HL-60 (cell line): ENCODE data around the gene CHAF1A.

Source experiments
- DNase-seq, 2 experiments: peaks; one replicate each; pipeline ENCODE4 v3.0.0-alpha.2; 2010 to 2020; ENCODE audit warnings: low read depth in 1 of 2, low spot score in 1 of 2
- H3K27ac ChIP-seq: fragments of 250-450 bp; sonication (Bioruptor Pico); replicated peaks from 2 replicates; pipeline ENCODE4 v1.5.1; 2020; ENCODE audit warnings: mild to moderate bottlenecking, moderate library complexity
- H3K27me3 ChIP-seq: fragments of 250-450 bp; sonication (Bioruptor Pico); 2 replicates; pipeline ENCODE4 v1.5.1; 2021; ENCODE audit warnings: mild to moderate bottlenecking, moderate library complexity; ENCODE audit not compliant: insufficient read depth, poor library complexity, severe bottlenecking
- H3K4me3 ChIP-seq: replicated peaks from 2 replicates; pipeline ENCODE4 v1.5.1; 2011; ENCODE audit warnings: mild to moderate bottlenecking, control low read depth, low read length; ENCODE audit not compliant: insufficient read depth
- GABPA ChIP-seq: IDR thresholded peaks from 2 replicates; pipeline ENCODE4 v1.6.1; 2012; ENCODE audit warnings: low read depth
- POLR2AphosphoS5 ChIP-seq: IDR thresholded peaks from 2 replicates; pipeline ENCODE4 v1.6.1; 2012; ENCODE audit warnings: low read depth
- SPI1 ChIP-seq: IDR thresholded peaks from 2 replicates; pipeline ENCODE4 v1.6.1; 2012; ENCODE audit warnings: low read depth, mild to moderate bottlenecking, borderline replicate concordance
- TF ChIP-seq, protein P1 (sequence below): IDR thresholded peaks from 2 replicates; pipeline ENCODE4 v1.6.1; 2012; ENCODE audit warnings: low read depth; ENCODE audit not compliant: insufficient replicate concordance
- TF ChIP-seq, protein P2 (sequence below): IDR thresholded peaks from one replicate; pipeline ENCODE4 v1.5.1; 2011; ENCODE audit warnings: low read length, control low read depth, inconsistent platforms; ENCODE audit not compliant: insufficient read depth

Gene CHAF1A

DNA sequence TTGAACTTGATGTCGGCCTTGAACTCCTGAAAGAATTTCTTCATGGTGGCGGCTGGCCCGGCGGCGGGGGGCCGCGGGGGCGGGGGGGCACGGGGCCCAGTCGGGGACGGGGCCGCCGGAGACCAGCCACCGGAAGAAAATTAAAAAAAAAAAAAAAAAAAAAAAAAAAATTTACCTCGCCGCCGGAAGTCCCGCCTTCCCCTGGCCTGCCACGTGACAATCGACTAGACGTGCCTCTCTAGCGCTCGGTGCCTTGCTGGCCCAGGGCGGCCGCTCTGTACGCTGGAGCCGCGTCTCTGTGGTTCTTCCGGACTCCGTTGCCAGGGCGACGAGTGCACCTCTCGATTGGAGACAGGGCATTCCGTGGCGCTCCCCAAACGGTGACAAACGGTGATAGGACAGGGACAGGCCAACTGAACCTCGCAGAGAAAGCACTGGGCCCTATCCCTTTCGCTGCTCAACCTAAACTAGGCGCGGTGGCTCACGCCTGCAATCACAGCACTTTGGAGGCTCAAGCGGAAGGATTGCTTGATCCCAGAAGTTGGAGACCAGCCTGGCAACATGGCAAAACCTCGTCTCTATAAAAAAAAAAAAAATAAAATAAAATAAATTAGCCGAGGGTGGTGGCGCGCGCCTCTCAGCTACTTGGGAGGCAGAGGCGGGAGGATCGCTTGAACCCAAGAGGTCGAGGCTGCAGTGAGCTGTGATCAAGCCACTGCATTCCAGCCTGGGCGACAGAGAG is 55.4 kb downstream of the CHAF1A start, which contains the start of gene UBXN6:
TSS of gene UBXN6 (minus strand) at position 141 of the 742 bp plus-strand sequence. CDS start at position 44, 97 bp downstream.
- peak; percentile 98 to 99 for DNase-seq
- H3K4me3 ChIP-seq, result peak within 1 kb of the TSS; percentile 78
- TF ChIP-seq POLR2AphosphoS5 (peak; percentile 40; the same call in 1 of the 2 replicates), SPI1 (no peak), GABPA (peak; percentile 87)
- TF ChIP-seq, protein P1, sequence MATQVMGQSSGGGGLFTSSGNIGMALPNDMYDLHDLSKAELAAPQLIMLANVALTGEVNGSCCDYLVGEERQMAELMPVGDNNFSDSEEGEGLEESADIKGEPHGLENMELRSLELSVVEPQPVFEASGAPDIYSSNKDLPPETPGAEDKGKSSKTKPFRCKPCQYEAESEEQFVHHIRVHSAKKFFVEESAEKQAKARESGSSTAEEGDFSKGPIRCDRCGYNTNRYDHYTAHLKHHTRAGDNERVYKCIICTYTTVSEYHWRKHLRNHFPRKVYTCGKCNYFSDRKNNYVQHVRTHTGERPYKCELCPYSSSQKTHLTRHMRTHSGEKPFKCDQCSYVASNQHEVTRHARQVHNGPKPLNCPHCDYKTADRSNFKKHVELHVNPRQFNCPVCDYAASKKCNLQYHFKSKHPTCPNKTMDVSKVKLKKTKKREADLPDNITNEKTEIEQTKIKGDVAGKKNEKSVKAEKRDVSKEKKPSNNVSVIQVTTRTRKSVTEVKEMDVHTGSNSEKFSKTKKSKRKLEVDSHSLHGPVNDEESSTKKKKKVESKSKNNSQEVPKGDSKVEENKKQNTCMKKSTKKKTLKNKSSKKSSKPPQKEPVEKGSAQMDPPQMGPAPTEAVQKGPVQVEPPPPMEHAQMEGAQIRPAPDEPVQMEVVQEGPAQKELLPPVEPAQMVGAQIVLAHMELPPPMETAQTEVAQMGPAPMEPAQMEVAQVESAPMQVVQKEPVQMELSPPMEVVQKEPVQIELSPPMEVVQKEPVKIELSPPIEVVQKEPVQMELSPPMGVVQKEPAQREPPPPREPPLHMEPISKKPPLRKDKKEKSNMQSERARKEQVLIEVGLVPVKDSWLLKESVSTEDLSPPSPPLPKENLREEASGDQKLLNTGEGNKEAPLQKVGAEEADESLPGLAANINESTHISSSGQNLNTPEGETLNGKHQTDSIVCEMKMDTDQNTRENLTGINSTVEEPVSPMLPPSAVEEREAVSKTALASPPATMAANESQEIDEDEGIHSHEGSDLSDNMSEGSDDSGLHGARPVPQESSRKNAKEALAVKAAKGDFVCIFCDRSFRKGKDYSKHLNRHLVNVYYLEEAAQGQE, result no peak
- TF ChIP-seq, protein P2, sequence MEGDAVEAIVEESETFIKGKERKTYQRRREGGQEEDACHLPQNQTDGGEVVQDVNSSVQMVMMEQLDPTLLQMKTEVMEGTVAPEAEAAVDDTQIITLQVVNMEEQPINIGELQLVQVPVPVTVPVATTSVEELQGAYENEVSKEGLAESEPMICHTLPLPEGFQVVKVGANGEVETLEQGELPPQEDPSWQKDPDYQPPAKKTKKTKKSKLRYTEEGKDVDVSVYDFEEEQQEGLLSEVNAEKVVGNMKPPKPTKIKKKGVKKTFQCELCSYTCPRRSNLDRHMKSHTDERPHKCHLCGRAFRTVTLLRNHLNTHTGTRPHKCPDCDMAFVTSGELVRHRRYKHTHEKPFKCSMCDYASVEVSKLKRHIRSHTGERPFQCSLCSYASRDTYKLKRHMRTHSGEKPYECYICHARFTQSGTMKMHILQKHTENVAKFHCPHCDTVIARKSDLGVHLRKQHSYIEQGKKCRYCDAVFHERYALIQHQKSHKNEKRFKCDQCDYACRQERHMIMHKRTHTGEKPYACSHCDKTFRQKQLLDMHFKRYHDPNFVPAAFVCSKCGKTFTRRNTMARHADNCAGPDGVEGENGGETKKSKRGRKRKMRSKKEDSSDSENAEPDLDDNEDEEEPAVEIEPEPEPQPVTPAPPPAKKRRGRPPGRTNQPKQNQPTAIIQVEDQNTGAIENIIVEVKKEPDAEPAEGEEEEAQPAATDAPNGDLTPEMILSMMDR, result no peak
- no peaks in the 10 kb centered on the region for H3K27me3 ChIP-seq
- H3K27ac ChIP-seq, result peak within 1 kb of the TSS; percentile 74

DNA sequence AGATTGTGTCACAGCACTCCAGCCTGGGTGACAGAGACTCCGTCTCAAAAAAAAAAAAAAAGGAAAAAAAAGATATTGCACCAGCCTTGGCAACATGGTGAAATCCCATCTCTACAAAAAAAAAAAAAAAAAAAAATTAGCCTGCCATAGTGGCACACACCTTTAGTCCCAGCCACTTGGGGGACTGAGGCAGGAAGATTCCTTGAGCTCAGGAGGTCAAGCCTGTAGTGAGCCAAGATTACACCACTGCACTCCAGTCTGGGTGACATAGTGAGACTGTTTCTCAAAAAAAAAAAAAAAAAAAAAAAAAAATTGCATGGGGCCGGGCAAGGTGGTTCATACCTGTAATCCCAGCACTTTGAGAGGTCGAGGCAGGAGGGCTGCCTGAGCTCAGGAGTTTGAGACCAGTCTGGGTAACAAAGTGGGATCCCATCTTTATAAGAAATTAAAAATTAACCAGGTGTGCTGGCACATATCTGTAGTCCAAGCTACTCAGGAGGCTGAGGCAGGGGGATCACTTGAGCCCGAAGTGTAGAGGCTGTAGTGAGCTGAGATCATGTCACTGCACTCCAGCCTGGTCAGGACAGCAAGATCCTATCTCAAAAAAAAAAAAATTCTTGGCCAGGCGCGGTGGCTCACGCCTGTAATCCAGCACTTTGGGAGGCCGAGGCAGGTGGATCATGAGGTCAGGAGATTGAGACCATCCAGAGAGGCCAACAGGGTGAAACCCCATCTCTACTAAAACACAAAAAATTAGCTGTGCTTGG is 62.6 kb downstream of the CHAF1A start:
- TF ChIP-seq SPI1 (no peak), GABPA (no peak), POLR2AphosphoS5 (no peak)
- TF ChIP-seq, protein P2, result no peak
- TF ChIP-seq, protein P1, result no peak
- no peak overlapping the region for H3K4me3 ChIP-seq
- no peaks in the 10 kb centered on the region for H3K27me3 ChIP-seq
- no peak for DNase-seq
- H3K27ac ChIP-seq, result no peak overlapping the region

DNA sequence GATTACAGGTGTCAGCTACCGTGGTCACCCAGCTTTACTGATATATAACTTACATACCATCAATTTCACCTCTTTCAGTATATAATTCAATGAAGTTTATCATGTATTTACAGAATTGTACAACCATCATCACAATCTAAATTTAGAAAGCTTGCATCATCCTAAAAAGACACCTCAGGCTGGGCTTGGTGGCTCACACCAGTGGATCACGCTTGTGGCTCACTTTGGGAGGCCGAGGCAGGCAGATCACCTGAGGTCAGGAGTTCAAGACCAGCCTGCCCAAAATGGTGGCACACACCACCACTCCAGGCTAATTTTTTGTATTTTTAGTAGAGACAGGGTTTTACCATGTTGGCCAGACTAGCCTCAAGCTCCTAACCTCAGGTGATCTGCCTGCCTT is 65.4 kb downstream of the CHAF1A start:
- TF ChIP-seq, protein P1, result no peak
- TF ChIP-seq, protein P2, result no peak
- TF ChIP-seq SPI1 (no peak), GABPA (no peak), POLR2AphosphoS5 (no peak)
- no peak for DNase-seq
- no peak overlapping the region for H3K4me3 ChIP-seq
- no peaks in the 10 kb centered on the region for H3K27me3 ChIP-seq
- H3K27ac ChIP-seq, result no peak overlapping the region
